IMR-90 (cell line): ENCODE results near the gene ZYG11A. TPM values are rescaled to one million over a fixed set of nuclear protein-coding genes. Genes with fewer than 3 reads are reported as not detected.

Source experiments
- ATAC-seq: fragments of 200-7000 bp; cut with Tn5 transposase; 2 replicates; pipeline ENCODE4 v1.9.1; 2020; ENCODE audit warnings: low read depth, mild to moderate bottlenecking, moderate library complexity
- Bru-seq: library from RNA; stranded (reverse); fragments of 400-500 nt; gene quantifications from one replicate; lab custom pipeline; 2021; lab: Mats Ljungman, UMichigan
- BruChase-seq, 2 experiments: library from RNA; stranded (reverse); fragments of 400-500 nt; gene quantifications; one replicate each; lab custom pipeline; 2021; lab: Mats Ljungman, UMichigan
- BruUV-seq: library from RNA; stranded (reverse); fragments of 400-500 nt; replicated peaks from 2 replicates; lab custom pipeline; 2021; lab: Mats Ljungman, UMichigan
- CTCF ChIA-PET: fragments of 300-600 bp; formaldehyde crosslinking; extraction: SDS; loops from one replicate; lab custom pipeline; 2021; ENCODE audit warnings: antibody characterized with exemption; lab: Yijun Ruan, JAX
- POLR2A ChIA-PET: fragments of 300-600 bp; sonication (Branson Sonifier 250); formaldehyde crosslinking; loops from one replicate; lab custom pipeline; 2022; ENCODE audit warnings: antibody characterized with exemption; ENCODE audit not compliant: unreplicated experiment; lab: Charles Lee
- DNase-seq: peaks from one replicate; pipeline ENCODE4 v3.0.0; 2013
- H2AFZ ChIP-seq: replicated peaks from 2 replicates; pipeline ENCODE3; 2013; ENCODE audit warnings: low read length, mild to moderate bottlenecking; ENCODE audit not compliant: poor library complexity
- H2AK5ac ChIP-seq: 2 replicates; pipeline ENCODE4 v1.6.1; 2013; ENCODE audit warnings: low read depth, low read length, inconsistent platforms
- H2AK9ac ChIP-seq: replicated peaks from 2 replicates; pipeline ENCODE3; 2013; ENCODE audit warnings: mild to moderate bottlenecking, low read depth, low read length, moderate library complexity; ENCODE audit not compliant: poor library complexity
- H2BK120ac ChIP-seq: 2 replicates; pipeline ENCODE4 v1.6.1; 2013; ENCODE audit warnings: low read depth, low read length, inconsistent platforms
- H2BK15ac ChIP-seq: 3 replicates; pipeline ENCODE4 v1.6.1; 2013; ENCODE audit warnings: low read depth, low read length, inconsistent platforms
- H2BK20ac ChIP-seq: 2 replicates; pipeline ENCODE4 v1.6.1; 2013; ENCODE audit warnings: low read depth, mild to moderate bottlenecking, inconsistent platforms, low read length, moderate library complexity
- H2BK5ac ChIP-seq: 2 replicates; pipeline ENCODE4 v1.6.1; 2013; ENCODE audit warnings: mild to moderate bottlenecking, low read depth, low read length, inconsistent platforms; ENCODE audit not compliant: poor library complexity, severe bottlenecking
- H3K14ac ChIP-seq: replicated peaks from 2 replicates; pipeline ENCODE4 v1.6.1; 2013; ENCODE audit warnings: low read depth, low read length, inconsistent platforms
- H3K18ac ChIP-seq: 2 replicates; pipeline ENCODE4 v1.6.1; 2013; ENCODE audit warnings: low read depth, low read length, control low read depth
- H3K23ac ChIP-seq: 2 replicates; pipeline ENCODE4 v1.6.1; 2013; ENCODE audit warnings: low read depth, low read length, inconsistent platforms
- H3K27ac ChIP-seq: 2 replicates; pipeline ENCODE4 v1.5.1; 2013; ENCODE audit warnings: mild to moderate bottlenecking, control low read depth, low read length; ENCODE audit not compliant: insufficient read depth
- H3K27me3 ChIP-seq: 2 replicates; pipeline ENCODE4 v1.6.1; 2013; ENCODE audit warnings: low read length; ENCODE audit not compliant: control insufficient read depth, insufficient read depth
- H3K36me3 ChIP-seq: 2 replicates; pipeline ENCODE4 v1.6.1; 2013; ENCODE audit warnings: low read length, mixed read lengths; ENCODE audit not compliant: control insufficient read depth, insufficient read depth
- H3K4ac ChIP-seq: 2 replicates; pipeline ENCODE4 v1.6.1; 2013; ENCODE audit warnings: low read depth, low read length, inconsistent platforms
- H3K4me1 ChIP-seq: 2 replicates; pipeline ENCODE4 v1.6.1; 2013; ENCODE audit warnings: low read length, mixed read lengths; ENCODE audit not compliant: control insufficient read depth, insufficient read depth
- H3K4me2 ChIP-seq: 2 replicates; pipeline ENCODE4 v1.6.1; 2013; ENCODE audit warnings: low read depth, mild to moderate bottlenecking, control low read depth, low read length, moderate library complexity
- H3K4me3 ChIP-seq: 2 replicates; pipeline ENCODE4 v1.5.1; 2013; ENCODE audit warnings: low read depth, mild to moderate bottlenecking, control low read depth, low read length, moderate library complexity; ENCODE audit not compliant: insufficient read depth
- H3K56ac ChIP-seq: 2 replicates; pipeline ENCODE4 v1.6.1; 2013; ENCODE audit warnings: low read length, inconsistent platforms; ENCODE audit not compliant: insufficient read depth; ENCODE audit errors: extremely low read depth
- H3K79me1 ChIP-seq, 2 experiments: 2 replicates each; pipeline ENCODE4 v1.6.1; 2013; ENCODE audit warnings: low read length in 2 of 2, inconsistent platforms in 1 of 2, low read depth in 1 of 2
- H3K9ac ChIP-seq: 2 replicates; pipeline ENCODE4 v1.6.1; 2013; ENCODE audit warnings: low read depth, low read length, control low read depth
- H3K9me1 ChIP-seq: 2 replicates; pipeline ENCODE4 v1.6.1; 2013; ENCODE audit warnings: low read length, inconsistent platforms; ENCODE audit not compliant: insufficient read depth
- H3K9me3 ChIP-seq: 2 replicates; pipeline ENCODE4 v1.6.1; 2013; ENCODE audit warnings: low read length; ENCODE audit not compliant: control insufficient read depth, insufficient read depth
- H4K20me1 ChIP-seq: 2 replicates; pipeline ENCODE4 v1.6.1; 2013; ENCODE audit warnings: low read length, inconsistent platforms; ENCODE audit not compliant: insufficient read depth
- H4K5ac ChIP-seq: 2 replicates; pipeline ENCODE4 v1.6.1; 2013; ENCODE audit warnings: mild to moderate bottlenecking, low read depth, low read length, control low read depth
- H4K8ac ChIP-seq, 2 experiments: 2 replicates each; pipeline ENCODE4 v1.6.1; 2013; ENCODE audit warnings: low read depth in 2 of 2, low read length in 2 of 2, control low read depth in 1 of 2, inconsistent platforms in 1 of 2
- H4K91ac ChIP-seq: 2 replicates; pipeline ENCODE4 v1.6.1; 2013; ENCODE audit warnings: low read depth, low read length, inconsistent platforms; ENCODE audit not compliant: insufficient read depth
- BHLHE40 ChIP-seq: fragments of 150-350 bp; IDR thresholded peaks from 2 replicates; pipeline ENCODE4 v1.6.1; 2016; ENCODE audit warnings: mild to moderate bottlenecking, low read depth, low read length
- CEBPB ChIP-seq: IDR thresholded peaks from 2 replicates; pipeline ENCODE4 v1.6.1; 2012; ENCODE audit warnings: low read depth, low read length, improper control_type of control experiment
- CHD1 ChIP-seq: IDR thresholded peaks from 2 replicates; pipeline ENCODE4 v1.6.1; 2012; ENCODE audit warnings: low read depth, low read length, improper control_type of control experiment
- CTCF ChIP-seq: conservative IDR thresholded peaks from 2 replicates; pipeline ENCODE4 v1.5.1; 2012; ENCODE audit warnings: mild to moderate bottlenecking, low read depth, low read length, improper control_type of control experiment
- FOS ChIP-seq: fragments of 150-350 bp; IDR thresholded peaks from 2 replicates; pipeline ENCODE4 v1.6.1; 2016; ENCODE audit warnings: low read depth, low read length
- MAZ ChIP-seq: IDR thresholded peaks from 2 replicates; pipeline ENCODE4 v1.6.1; 2012; ENCODE audit warnings: low read depth, mild to moderate bottlenecking, low read length, improper control_type of control experiment, moderate library complexity, borderline replicate concordance
- MXI1 ChIP-seq: IDR thresholded peaks from 2 replicates; pipeline ENCODE4 v1.6.1; 2012; ENCODE audit warnings: low read depth, mild to moderate bottlenecking, low read length, moderate library complexity, borderline replicate concordance
- NFE2L2 ChIP-seq: fragments of 150-350 bp; IDR thresholded peaks from 2 replicates; pipeline ENCODE4 v1.6.1; 2016; ENCODE audit warnings: low read depth, mild to moderate bottlenecking, low read length
- POLR2A ChIP-seq: IDR thresholded peaks from 2 replicates; pipeline ENCODE4 v1.6.1; 2012; ENCODE audit warnings: mild to moderate bottlenecking, low read depth, low read length
- RAD21 ChIP-seq: IDR thresholded peaks from 2 replicates; pipeline ENCODE4 v1.6.1; 2012; ENCODE audit warnings: low read length, improper control_type of control experiment
- RCOR1 ChIP-seq: IDR thresholded peaks from 2 replicates; pipeline ENCODE4 v1.6.1; 2012; ENCODE audit warnings: mild to moderate bottlenecking, low read length, improper control_type of control experiment; ENCODE audit not compliant: insufficient replicate concordance
- RFX5 ChIP-seq: IDR thresholded peaks from 2 replicates; pipeline ENCODE4 v1.8.0; 2012; ENCODE audit warnings: low read depth, mild to moderate bottlenecking, low read length, moderate library complexity
- SMC3 ChIP-seq: fragments of 150-350 bp; IDR thresholded peaks from 2 replicates; pipeline ENCODE4 v1.6.1; 2016; ENCODE audit warnings: low read depth, mild to moderate bottlenecking, antibody characterized with exemption, low read length, moderate library complexity
- USF2 ChIP-seq: fragments of 150-350 bp; IDR thresholded peaks from 2 replicates; pipeline ENCODE4 v1.6.1; 2017; ENCODE audit warnings: mild to moderate bottlenecking, antibody characterized with exemption, low read length, low read depth
- WGBS, 2 experiments: methylation state at CpG; one replicate each; pipeline versions ENCODE4 v1.1.5 to v1.1.7; 2013; ENCODE audit warnings: missing lambda C conversion rate in 2 of 2; ENCODE audit not compliant: insufficient read length in 1 of 2; ENCODE audit errors: extremely low coverage in 2 of 2; 5-methylcytosine and 5-hydroxymethylcytosine counted together
- dilution Hi-C: fragments of 300-500 bp; cut with HindIII; formaldehyde crosslinking; loops from one replicate; pipeline ENCODE4 v1.14.3; 2018; ENCODE audit warnings: low sequenced_read_pairs; ENCODE audit not compliant: unreplicated experiment
- in situ Hi-C: fragments of 300-500 bp; cut with MboI; formaldehyde crosslinking; loops from 3 replicates; pipeline ENCODE4 v1.14.3; 2019; ENCODE audit warnings: low sequenced_read_pairs, inconsistent platforms, mixed read lengths
- intact Hi-C: fragments of 100-400 bp; cut with micrococcal nuclease; formaldehyde crosslinking; loops from 2 replicates; pipeline ENCODE4 v1.10.0; 2022
- long read RNA-seq: library from polyadenylated mRNA; unstranded; transcript quantifications from one replicate; pipeline ENCODE4 v2.0.0, GENCODE V29; 2021; ENCODE audit not compliant: unreplicated experiment
- polyA plus RNA-seq, 3 experiments: library from polyadenylated mRNA; depleted of rRNA; stranded (reverse); fragments of >200 nt; gene quantifications; 2 replicates each; pipeline ENCODE4 v1.2.3, GENCODE V29; 2012; ENCODE audit warnings: low replicate concordance in 1 of 3
- total RNA-seq: library from RNA; depleted of rRNA; stranded (reverse); fragments of >200 nt; gene quantifications from 2 replicates; pipeline ENCODE4 v1.2.3, GENCODE V29; 2012; rRNA removed

Gene ZYG11A
- 1.9 and 2.0 TPM in 2 replicates for total RNA-seq
- polyA plus RNA-seq (2012; rRNA removed): 0.49 and 0.63 TPM in 2 replicates
- polyA plus RNA-seq (2012; cell fraction: cytosol; rRNA removed): 0.16 and 0.34 TPM in 2 replicates
- polyA plus RNA-seq (2012; cell fraction: nucleus; rRNA removed; ENCODE audit: low replicate concordance): 0.54 and 1.4 TPM in 2 replicates
- percentile 40 among the genes with signal in this experiment for Bru-seq, nascent RNA
- percentile 47 among the genes with signal in this experiment for BruChase-seq, experiment 1, labeled RNA remaining after a 6-hour chase
- percentile 51 among the genes with signal in this experiment for BruChase-seq, experiment 2, labeled RNA remaining after a 2-hour chase
- long read RNA-seq: 0 reads

GRCh38 chr1:52842643-52843310 is at the start of gene ZYG11A:
ZYG11A (plus strand) TSS chr1:52842760; CDS start chr1:52842884, 124 bp downstream.
- POLR2A ChIA-PET: no interaction called here
- TF ChIP-seq CHD1 (no peak), NFE2L2 (no peak), MAZ (peak; percentile 74; the same call in 1 of the 2 replicates), MXI1 (peak; percentile 90), FOS (no peak), RFX5 (no peak), POLR2A (no peak), RAD21 (no peak), CEBPB (no peak), SMC3 (peak; percentile 29; the same call in 1 of the 2 replicates), CTCF (peak; percentile 44), BHLHE40 (peak; percentile 82), RCOR1 (no peak), USF2 (peak; percentile 18; the same call in 1 of the 2 replicates)

More at GRCh38 chr1:52842643-52843310, at the start of gene ZYG11A:
- in situ Hi-C loops: no loop called here
- no peaks in the 10 kb centered on the region for H3K4me1 ChIP-seq
- no peaks in the 10 kb centered on the region for H3K27me3 ChIP-seq
- H3K79me1 ChIP-seq: peaks cover 0 to 9% of the 10 kb centered on the region in 2 experiments; a peak in 1 of 4 replicates
- intact Hi-C loops: loop anchor here (5.0 kb wide), 1 partner anchor 345 kb away; no protein-coding TSS in a partner anchor
- peak within 1 kb of the TSS; percentile 65 to 86; a peak in 2 of 4 replicates for H4K8ac ChIP-seq
- peak within 1 kb of the TSS; percentile 59 for H3K9ac ChIP-seq
- WGBS, 2 experiments: 2% methylated on average over 60 of the region's 88 CpGs; no CpG with 5 or more reads in 1 of the 2 experiments
- no peaks in the 10 kb centered on the region for H3K36me3 ChIP-seq
- H4K20me1 ChIP-seq: no peaks in the 10 kb centered on the region
- H3K23ac ChIP-seq: peak within 1 kb of the TSS; percentile 90
- H3K9me3 ChIP-seq: no peaks in the 10 kb centered on the region
- peak within 1 kb of the TSS; percentile 40 for H3K4me3 ChIP-seq
- H4K5ac ChIP-seq: no peak within 1 kb of the TSS
- no peaks in the 10 kb centered on the region for H3K9me1 ChIP-seq
- peak within 1 kb of the TSS; percentile 88 for H2BK120ac ChIP-seq
- no peak within 1 kb of the TSS for H2BK5ac ChIP-seq
- H3K14ac ChIP-seq: peak within 1 kb of the TSS; percentile 79
- no peak within 1 kb of the TSS for H3K27ac ChIP-seq
- no peak within 1 kb of the TSS; the same call in 1 of the 2 replicates for H2BK20ac ChIP-seq
- H3K4ac ChIP-seq: peak within 1 kb of the TSS; percentile 75
- no peak within 1 kb of the TSS; the same call in 2 of the 3 replicates for H2BK15ac ChIP-seq
- ATAC-seq: peak; percentile 99
- H3K18ac ChIP-seq: no peak within 1 kb of the TSS
- dilution Hi-C loops: no loop called here
- peak within 1 kb of the TSS; percentile 73 for H3K4me2 ChIP-seq
- H2AK5ac ChIP-seq: no peak within 1 kb of the TSS
- no peak within 1 kb of the TSS for H3K56ac ChIP-seq
- DNase-seq: peak; percentile 77
- H2AFZ ChIP-seq: peak within 1 kb of the TSS; percentile 97
- peak within 1 kb of the TSS; percentile 73 for H2AK9ac ChIP-seq
- CTCF ChIA-PET: interaction anchor here (1.4 to 1.6 kb wide), 2 partner anchors 10 to 34 kb away, joined by 4 to 5 read pairs; no protein-coding TSS in a partner anchor
- BruUV-seq: no TSS peak
- H4K91ac ChIP-seq: peak within 1 kb of the TSS; percentile 54
